Progenitor cell of endocrine pancreas (in vitro differentiated cells): Measurements from ENCODE around the gene B3GALNT2. TPM values are rescaled to one million over a fixed set of nuclear protein-coding genes. Genes with fewer than 3 reads are reported as not detected.
A peak's percentile ranks its signal among the peaks of the same experiment; 100 is the strongest.

Source experiments
- DNase-seq: peaks from one replicate; pipeline ENCODE4 v3.0.0; 2021; ENCODE audit warnings: low spot score; ENCODE audit not compliant: unreplicated experiment
- H3K27ac Mint-ChIP-seq: 2 replicates; pipeline ENCODE4 v1.8.0; 2021; ENCODE audit warnings: mild to moderate bottlenecking, moderate library complexity, mixed read lengths
- H3K27me3 Mint-ChIP-seq: 2 replicates; pipeline ENCODE4 v1.8.0; 2021; ENCODE audit warnings: mixed read lengths
- H3K36me3 Mint-ChIP-seq: 2 replicates; pipeline ENCODE4 v1.8.0; 2022; ENCODE audit warnings: mixed read lengths; ENCODE audit not compliant: insufficient read depth
- H3K4me1 Mint-ChIP-seq: 2 replicates; pipeline ENCODE4 v1.8.0; 2021; ENCODE audit warnings: low read depth, mixed read lengths
- H3K4me3 Mint-ChIP-seq: 2 replicates; pipeline ENCODE4 v1.8.0; 2021; ENCODE audit warnings: low read depth, mild to moderate bottlenecking, moderate library complexity, mixed read lengths
- H3K9me3 Mint-ChIP-seq: 2 replicates; pipeline ENCODE4 v1.8.0; 2021; ENCODE audit warnings: low read depth, mixed read lengths
- CTCF ChIP-seq: fragments of 200-600 bp; sonication (generic); IDR thresholded peaks from one replicate; pipeline ENCODE4 v1.5.0; 2021; ENCODE audit warnings: antibody characterized with exemption, mild to moderate bottlenecking; ENCODE audit not compliant: unreplicated experiment
- total RNA-seq: library from RNA; stranded (reverse); gene quantifications from 2 replicates; pipeline ENCODE4 v1.2.1, GENCODE V29; 2021

B3GALNT2 gene
- total RNA-seq, 1 donor from 2014 or later = 49.6 TPM

- H3K4me1 Mint-ChIP-seq = peaks cover 13% of the 10 kb centered on the region
- no peak for TF ChIP-seq CTCF
- H3K4me3 Mint-ChIP-seq = no peak overlapping the region
- no peaks in the 10 kb centered on the region for H3K27me3 Mint-ChIP-seq
- no peaks in the 10 kb centered on the region for H3K9me3 Mint-ChIP-seq
- no peak overlapping the region for H3K27ac Mint-ChIP-seq
- H3K36me3 Mint-ChIP-seq = no peaks in the 10 kb centered on the region
- DNase-seq = no peak
Observed at GRCh38 chr1:235408503-235408960, 95.7 kb downstream of the B3GALNT2 start.

DNA sequence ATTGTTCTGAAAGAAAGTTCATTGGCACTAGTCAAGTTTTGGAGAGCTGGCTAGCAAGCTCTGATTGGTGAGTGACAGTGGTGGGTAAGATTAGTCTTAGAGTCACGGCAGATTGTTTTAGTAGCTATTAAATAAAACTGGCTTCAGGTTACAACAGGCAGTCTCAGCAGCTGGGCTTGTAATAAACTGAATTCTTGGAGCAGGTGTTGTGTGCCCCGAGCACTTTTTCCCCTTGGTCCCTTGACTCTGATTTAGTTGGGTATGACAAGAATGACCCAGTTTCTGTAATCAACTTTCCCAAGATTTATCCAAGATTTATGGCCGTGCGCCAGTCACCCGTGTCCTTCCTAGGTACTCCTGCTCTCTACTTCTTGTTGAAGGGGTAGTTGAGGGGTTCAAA is 96.8 kb downstream of the B3GALNT2 start:
- Mint-ChIP-seq H3K4me3 (no peak overlapping the region), H3K4me1 (peaks cover 14% of the 10 kb centered on the region), H3K27ac (no peak overlapping the region), H3K27me3 (no peaks in the 10 kb centered on the region), H3K9me3 (no peaks in the 10 kb centered on the region), H3K36me3 (no peaks in the 10 kb centered on the region)
- no peak for DNase-seq
- TF ChIP-seq CTCF = no peak

GRCh38 chr1:235404190-235404589 is 100.1 kb downstream of the B3GALNT2 start:
- no peaks in the 10 kb centered on the region for H3K27me3 Mint-ChIP-seq
- DNase-seq = no peak
- no peaks in the 10 kb centered on the region for H3K9me3 Mint-ChIP-seq
- no peak for TF ChIP-seq CTCF
- no peaks in the 10 kb centered on the region for H3K36me3 Mint-ChIP-seq
- H3K4me3 Mint-ChIP-seq = no peak overlapping the region
- peaks cover 10% of the 10 kb centered on the region for H3K4me1 Mint-ChIP-seq
- H3K27ac Mint-ChIP-seq = peak overlapping the region; percentile 69

DNA sequence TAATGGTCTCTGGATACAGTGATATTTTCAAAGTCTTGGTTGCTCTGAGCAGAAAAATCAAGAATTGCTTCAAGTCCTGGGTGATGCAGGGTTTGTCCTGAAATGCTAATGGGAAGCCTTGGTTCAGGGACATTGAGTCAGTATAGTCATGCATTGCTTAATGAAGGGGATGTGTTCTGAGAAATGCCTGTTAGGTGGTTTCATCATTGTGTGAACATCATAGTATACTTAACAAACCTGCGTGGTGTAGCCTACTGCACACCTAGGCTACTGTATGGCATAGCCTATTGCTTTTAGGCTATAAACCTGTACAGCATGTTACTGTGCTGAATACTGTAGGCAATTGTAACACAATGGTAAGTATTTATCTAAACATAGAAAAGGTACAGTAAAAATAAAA is 100.7 kb downstream of the B3GALNT2 start:
- peaks cover 6% of the 10 kb centered on the region for H3K4me1 Mint-ChIP-seq
- DNase-seq = no peak
- H3K27ac Mint-ChIP-seq = no peak overlapping the region
- H3K4me3 Mint-ChIP-seq = no peak overlapping the region
- TF ChIP-seq CTCF = no peak
- H3K27me3 Mint-ChIP-seq = no peaks in the 10 kb centered on the region
- no peaks in the 10 kb centered on the region for H3K36me3 Mint-ChIP-seq
- H3K9me3 Mint-ChIP-seq = no peaks in the 10 kb centered on the region

DNA sequence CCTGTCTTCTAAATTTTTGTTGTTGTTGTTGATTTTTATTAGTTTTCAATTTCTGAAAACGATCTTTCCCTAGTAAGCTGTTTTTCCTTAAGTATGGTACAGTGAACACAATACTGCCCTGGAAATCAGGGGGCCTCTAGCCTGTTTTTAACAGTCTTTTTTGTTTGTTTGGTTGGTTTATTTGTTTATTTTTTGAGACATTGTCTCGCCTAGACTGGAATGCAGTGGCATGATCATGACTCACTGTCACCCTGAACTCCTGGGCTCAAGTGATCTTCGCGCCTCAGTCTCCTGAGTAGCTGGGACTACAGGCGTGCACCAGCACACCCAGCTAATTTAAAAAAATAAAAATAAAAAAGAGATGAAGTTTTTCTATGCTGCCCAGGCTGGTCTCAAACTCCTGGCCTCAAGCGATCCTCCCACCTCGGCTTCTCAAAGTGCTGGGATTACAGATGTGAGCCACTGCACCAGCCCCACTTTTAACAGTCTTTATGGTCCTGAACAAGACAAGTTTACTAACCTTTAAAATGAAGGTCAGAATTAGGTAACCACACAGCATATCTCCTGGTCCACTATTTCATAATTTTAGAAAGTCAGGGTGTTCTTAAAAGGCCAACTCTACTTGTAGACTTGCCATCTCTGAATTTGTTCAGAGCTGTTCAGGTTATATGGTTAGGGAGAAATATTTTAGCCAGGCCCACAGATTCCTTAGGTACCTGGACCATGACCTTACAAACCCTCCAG is 101.6 kb downstream of the B3GALNT2 start:
- Mint-ChIP-seq H3K4me3 (no peak overlapping the region), H3K27me3 (no peaks in the 10 kb centered on the region), H3K27ac (peak overlapping the region; percentile 49), H3K9me3 (no peaks in the 10 kb centered on the region), H3K4me1 (peaks cover 1% of the 10 kb centered on the region), H3K36me3 (no peaks in the 10 kb centered on the region)
- TF ChIP-seq CTCF = no peak
- DNase-seq = no peak
